Daoy (cell line): Measurements from ENCODE around the gene ECHS1. TPM values are rescaled to one million over a fixed set of nuclear protein-coding genes. Genes with fewer than 3 reads are reported as not detected.
A peak's percentile ranks its signal among the peaks of the same experiment; 100 is the strongest.
"Not testable (repeated sequence)": the region's sequence is repeated elsewhere in the genome, so short reads cannot be mapped to it uniquely, and the experiment has no call there.

Source experiments
- DNase-seq: peaks from one replicate; pipeline ENCODE4 v3.0.0-alpha.2; 2015; ENCODE audit warnings: low read depth
- total RNA-seq: library from RNA; depleted of rRNA; stranded (reverse); fragments of >200 nt; shearing (Covaris generic); gene quantifications from 2 replicates; pipeline ENCODE4 v1.2.3, GENCODE V29; 2014; rRNA removed

Gene ECHS1
- total RNA-seq, result 79.0 and 94.8 TPM in 2 replicates

- DNase-seq, result peak; percentile 94
These were observed at the start of gene ECHS1 for GRCh38 chr10:133373174-133374090. Gene ECHS1, minus strand, starts transcription at chr10:133373354. Its CDS starts 21 bp downstream, at chr10:133373333.

DNA sequence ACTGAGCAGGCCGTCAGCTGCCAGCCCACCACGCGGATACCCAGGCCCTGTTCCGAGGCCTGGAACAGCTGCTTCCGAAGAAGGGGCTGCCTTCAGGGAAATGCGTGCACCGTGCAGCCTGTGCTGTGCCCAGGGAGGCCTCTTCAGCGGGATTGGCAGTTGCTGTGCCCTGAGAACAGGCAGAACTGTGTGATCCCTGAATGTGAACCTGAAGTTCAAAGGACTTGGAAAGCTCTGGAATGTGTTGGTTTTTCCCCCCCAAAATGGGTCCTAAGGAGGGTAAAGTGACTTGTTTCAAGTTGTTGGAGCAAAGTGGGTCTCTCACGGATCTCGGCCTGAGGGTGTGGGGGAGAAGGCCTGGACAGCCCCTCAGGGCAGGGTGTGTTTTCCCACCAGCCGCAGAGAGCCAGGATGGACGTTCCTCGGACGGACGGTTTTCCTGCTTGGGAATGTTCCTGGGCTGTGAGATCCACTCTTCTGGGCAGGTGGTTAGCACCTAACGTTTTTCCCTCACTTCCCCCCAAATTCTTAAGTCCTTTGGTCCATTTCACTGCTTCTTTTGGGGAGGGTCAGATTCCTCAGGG is 49.2 kb upstream of the ECHS1 start:
- no peak for DNase-seq

DNA sequence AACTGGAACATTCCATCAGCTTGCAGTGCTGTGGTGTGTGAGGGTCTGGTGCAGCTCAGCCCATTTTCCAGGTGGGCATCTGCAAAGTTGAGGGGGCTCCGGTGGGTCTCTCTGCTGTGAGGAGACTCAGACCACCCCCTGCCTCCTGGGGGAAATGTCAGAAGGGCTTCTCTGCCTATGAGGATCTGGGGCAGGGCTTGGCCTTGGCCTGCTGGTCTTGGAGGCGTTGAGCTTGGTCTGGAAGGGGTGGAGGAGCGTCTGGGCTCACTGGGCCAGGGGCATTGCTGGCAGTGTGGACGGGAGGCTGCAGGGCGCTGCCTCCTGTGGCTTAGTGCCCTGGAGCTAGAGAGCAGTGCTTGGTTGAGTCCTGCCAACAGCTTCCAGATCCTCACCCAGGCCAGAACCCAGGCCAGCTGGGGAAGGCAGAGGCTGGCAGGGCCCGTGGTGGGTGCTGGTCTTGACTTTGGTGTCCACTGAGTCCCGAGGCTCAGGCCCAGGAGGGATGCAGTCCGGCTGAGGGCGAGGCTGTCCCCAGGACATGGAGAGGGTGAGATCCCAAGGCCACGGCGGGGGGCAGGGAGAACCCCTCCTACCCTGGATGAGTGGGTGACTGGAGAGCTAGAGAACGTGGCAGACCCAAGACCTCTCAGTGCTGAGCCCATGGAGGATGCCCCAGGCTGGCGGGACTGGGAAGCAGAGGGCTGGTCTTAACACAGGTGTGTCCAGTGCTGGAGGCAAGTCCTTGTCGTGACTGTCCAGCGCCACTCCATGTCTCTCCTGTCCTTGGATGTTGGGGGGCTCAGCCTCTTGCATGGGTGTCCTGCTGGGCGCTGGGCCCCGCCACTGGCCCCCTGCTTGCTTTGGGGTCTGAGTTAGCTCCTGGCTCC is 48.4 kb upstream of the ECHS1 start:
- DNase-seq, result no peak

- DNase-seq, result no peak
These were observed 47.4 kb upstream of the ECHS1 start for GRCh38 chr10:133420579-133420978.

- DNase-seq, result no peak
These were observed 46.9 kb upstream of the ECHS1 start for GRCh38 chr10:133420028-133420427.

DNA sequence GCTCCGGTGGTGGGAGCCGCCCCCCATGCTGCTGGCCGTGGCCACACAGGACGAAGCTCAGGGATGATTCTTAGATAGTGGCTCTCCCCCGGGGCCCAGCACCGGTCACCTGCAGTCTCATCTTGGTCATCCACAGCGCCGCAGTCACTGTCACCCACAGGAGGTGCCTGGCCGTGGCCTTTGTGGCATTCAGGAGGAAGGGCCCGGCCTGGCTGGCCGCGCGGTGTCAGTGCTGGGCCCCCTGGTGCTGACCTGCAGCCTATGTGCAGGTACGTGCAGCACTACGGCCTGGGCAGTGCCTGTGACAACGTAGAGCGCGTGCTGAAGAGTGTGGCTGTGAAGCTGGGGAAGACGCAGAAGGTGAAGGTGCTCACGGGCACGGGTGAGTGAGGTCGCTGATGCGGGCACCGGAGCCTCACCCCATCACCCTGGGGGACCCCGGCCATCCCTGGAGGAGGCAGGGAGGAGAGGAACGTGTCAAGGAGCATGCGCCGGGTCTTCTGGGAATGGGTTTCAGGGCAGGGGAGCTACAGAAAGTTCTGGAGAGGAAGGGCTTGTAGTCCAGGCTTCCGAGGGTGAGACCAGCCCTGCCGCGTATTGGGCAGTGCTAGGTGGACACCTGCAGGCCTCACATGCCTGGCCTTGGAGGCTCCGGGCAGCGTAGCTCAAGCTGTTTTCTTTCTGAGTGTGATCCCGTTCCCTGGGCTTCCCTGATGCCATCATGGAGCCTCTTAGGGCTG is 46.2 kb upstream of the ECHS1 start:
- DNase-seq, result no peak

- no peak for DNase-seq
These were observed 45.3 kb upstream of the ECHS1 start for GRCh38 chr10:133418289-133418993.

- no peak for DNase-seq
These were observed 42.6 kb upstream of the ECHS1 start for GRCh38 chr10:133415752-133416151.

DNA sequence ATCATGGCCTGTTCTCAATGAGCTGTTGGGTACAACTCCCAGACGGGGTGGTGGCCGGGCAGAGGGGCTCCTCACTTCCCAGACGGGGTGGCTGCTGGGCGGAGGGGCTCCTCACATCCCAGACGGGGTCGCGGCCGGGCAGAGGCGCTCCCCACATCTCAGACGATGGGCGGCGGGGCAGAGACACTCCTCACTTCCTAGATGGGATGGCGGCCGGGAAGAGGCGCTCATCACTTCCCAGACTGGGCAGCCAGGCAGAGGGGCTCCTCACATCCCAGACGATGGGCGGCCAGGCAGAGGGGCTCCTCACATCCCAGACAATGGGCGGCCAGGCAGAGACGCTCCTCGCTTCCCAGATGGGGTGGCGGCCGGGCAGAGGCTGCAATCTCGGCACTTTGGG is 41.2 kb upstream of the ECHS1 start:
- DNase-seq, result not testable (repeated sequence)

- DNase-seq, result no peak
These were observed 39.2 kb upstream of the ECHS1 start for GRCh38 chr10:133412381-133412711.

DNA sequence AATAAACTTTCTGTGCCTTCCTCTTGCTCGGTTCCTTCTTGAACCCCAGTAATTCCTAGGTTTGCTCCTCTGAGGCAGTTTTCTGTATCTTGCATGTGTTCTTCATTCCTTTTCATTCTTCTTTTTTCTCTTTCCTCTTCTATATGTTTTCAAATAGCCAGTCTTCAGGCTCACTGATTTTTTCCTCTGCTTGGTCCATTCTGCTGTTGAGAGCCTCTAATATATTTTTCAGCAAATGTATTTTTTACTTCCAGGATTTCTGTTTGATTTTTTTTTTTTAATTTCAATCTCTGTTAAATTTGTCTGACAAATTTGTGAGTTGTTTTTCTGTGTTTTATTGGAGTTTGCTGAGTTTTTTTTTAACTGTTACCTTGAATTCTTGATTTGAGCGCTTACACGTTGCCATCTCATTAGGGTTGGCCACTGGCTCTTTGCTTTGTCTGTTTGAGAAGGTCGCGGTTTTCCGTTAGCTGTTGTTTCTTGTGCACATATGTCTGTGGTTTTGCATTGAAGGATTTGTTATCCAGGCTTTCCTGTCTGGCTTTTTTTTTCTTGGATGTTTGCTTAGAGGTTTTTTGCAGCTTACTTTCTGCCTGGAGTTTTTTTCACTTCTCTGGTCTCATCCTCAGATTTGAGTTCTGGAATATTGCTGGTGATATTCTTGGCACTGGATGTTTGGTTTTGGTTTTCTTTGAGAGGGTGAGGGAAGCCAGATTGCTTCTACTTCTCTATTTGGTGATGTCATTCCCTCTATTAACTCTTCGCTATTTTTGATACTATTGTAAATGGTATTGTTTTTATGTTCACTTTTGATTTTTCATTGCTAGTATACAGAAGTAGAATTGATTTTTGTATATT is 38.6 kb upstream of the ECHS1 start:
- DNase-seq, result no peak

DNA sequence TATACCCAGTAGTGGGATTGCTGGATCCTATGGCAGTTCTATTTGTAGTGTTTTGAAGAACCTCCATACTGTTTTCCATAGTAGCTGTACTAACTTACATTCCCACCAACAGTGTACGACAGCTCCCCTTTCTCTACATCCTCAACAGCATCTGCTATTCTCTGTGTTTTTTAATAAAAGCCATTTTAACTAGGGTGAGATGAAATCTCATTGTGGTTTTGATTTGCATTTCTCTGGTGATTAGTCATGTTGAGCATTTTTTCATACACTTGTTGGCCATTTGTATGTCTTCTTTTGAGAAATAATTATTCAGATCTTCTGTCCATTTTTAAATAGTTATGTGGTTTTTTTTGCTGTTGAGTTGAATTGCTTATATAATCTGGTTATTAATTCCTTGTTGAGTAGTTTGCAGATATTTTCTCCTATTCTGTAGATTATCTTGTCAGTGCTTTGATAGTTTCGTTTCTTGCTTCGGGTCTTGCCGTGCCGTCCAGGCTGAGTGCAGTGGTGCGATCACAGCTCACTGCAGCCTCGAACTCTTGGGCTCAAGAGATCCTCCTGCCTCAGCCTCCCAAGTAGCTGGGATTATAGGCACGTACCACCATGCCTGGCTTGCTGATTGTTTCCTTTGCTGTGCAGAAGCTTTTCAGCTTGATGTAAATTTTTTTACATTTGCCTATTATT is 32.8 kb upstream of the ECHS1 start:
- DNase-seq, result no peak

DNA sequence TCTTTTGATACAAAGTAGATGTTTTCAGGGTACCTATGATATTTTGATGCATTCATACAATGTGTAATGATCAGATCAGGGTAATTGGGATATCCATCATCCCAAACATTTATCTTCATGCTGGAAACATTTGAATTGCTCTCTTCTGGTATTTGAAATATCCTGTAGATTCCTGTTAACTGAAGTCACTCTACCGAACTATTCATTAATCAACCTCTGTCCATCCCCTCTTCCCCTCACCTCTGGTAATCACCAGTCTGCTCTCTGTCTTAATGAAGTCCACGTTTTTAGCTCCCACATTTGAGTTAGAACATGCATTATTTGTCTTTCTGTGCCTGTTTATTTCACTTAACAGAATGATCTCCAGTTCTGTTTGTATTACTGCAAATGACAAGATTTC is 32.1 kb upstream of the ECHS1 start:
- DNase-seq, result no peak

DNA sequence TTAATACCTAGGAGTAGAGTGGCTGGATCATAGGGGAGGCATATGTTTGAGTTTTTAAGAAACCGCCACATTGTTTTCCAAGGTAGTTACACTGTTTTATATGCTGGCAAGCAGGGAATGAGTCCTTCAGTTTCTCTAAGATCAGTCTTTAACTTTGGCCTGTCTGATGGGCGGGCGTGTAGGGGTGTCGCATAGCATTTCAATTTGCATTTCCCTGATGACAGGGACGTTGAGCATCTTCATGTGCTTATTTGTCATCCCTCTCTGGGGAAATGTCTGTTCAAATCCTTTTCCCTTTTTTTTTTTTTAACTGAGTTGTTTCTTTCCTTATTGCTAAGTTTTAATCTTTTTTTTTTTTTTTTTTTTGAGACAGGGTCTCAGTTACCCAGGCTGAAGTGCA is 30.6 kb upstream of the ECHS1 start:
- no peak for DNase-seq

DNA sequence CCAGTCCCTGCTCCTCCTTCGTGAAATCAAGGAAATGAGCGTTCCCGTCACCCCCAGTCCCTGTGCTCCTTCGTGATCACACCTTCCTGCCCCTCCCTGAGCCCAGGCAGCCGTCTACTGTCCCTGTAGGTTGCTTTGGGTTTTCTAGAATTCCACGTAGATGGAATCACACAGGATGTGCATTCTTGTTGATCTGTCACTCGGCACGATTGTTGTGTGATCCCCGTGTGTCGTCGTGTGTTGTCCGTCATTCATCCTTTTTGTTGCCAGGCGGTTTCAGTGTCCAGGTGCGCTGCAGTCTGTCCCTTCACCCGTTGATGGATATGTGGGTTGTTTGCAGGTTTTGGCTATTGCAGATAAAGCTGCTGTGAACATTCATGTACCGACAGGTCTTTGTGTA is 30.2 kb upstream of the ECHS1 start:
- no peak for DNase-seq

- no peak for DNase-seq
These were observed 29.0 kb upstream of the ECHS1 start for GRCh38 chr10:133401981-133402725.

- DNase-seq, result no peak
These were observed 28.3 kb upstream of the ECHS1 start for GRCh38 chr10:133401500-133401899.

- no peak for DNase-seq
These were observed 27.7 kb upstream of the ECHS1 start for GRCh38 chr10:133400624-133401424.
